ENCODE data around the gene RTN1. TPM values are rescaled to one million over a fixed set of nuclear protein-coding genes. Genes with fewer than 3 reads are reported as not detected.

RTN1 gene
- total RNA-seq, 6 donors from 2014 or later = 6.3 to 15.6 (median 10.7) TPM

DNA sequence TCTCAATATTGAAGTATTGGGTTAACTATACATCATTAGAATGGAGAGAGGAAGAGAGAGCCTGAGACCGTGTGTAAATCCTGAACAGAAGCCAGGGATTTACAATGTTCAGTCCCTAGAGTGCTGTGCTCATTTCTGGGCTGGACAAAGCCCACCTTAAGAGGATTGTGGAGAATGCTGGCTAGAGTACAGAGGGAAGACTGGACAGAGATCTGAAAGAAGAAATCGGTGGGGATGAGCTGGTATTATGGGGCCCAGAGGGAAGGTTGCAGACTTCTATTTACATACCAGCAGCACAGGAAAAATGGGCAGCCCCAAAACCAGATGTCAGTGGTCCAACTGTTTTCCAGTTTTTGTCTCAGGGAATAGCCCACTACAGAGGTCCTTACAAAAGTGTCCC, 42.3 kb downstream of the RTN1 start:
- ATAC-seq (ENCODE audit: low FRiP score in 2 of 2) (no peak), DNase-seq (no peak)
- no peaks in the 10 kb centered on the region for H3K4me1 ChIP-seq
- no peaks in the 10 kb centered on the region for H3K36me3 ChIP-seq
- H3K4me3 ChIP-seq = no peak overlapping the region
- TF ChIP-seq, protein P1, sequence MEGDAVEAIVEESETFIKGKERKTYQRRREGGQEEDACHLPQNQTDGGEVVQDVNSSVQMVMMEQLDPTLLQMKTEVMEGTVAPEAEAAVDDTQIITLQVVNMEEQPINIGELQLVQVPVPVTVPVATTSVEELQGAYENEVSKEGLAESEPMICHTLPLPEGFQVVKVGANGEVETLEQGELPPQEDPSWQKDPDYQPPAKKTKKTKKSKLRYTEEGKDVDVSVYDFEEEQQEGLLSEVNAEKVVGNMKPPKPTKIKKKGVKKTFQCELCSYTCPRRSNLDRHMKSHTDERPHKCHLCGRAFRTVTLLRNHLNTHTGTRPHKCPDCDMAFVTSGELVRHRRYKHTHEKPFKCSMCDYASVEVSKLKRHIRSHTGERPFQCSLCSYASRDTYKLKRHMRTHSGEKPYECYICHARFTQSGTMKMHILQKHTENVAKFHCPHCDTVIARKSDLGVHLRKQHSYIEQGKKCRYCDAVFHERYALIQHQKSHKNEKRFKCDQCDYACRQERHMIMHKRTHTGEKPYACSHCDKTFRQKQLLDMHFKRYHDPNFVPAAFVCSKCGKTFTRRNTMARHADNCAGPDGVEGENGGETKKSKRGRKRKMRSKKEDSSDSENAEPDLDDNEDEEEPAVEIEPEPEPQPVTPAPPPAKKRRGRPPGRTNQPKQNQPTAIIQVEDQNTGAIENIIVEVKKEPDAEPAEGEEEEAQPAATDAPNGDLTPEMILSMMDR (IDR thresholded peaks at IDR 0.05) = no peak
- TF ChIP-seq EP300 (IDR thresholded peaks at IDR 0.05) = no peak
- no peak for TF ChIP-seq POLR2AphosphoS5 (IDR thresholded peaks at IDR 0.05)
- no peak for TF ChIP-seq POLR2A (IDR thresholded peaks at IDR 0.05)
- H3K9me3 ChIP-seq = no peaks in the 10 kb centered on the region
- H3K27me3 ChIP-seq = no peaks in the 10 kb centered on the region
- no peak overlapping the region for H3K27ac ChIP-seq
- 59 to 66% methylated on average over 2 of the region's 2 CpGs for WGBS, 2 donors

DNA sequence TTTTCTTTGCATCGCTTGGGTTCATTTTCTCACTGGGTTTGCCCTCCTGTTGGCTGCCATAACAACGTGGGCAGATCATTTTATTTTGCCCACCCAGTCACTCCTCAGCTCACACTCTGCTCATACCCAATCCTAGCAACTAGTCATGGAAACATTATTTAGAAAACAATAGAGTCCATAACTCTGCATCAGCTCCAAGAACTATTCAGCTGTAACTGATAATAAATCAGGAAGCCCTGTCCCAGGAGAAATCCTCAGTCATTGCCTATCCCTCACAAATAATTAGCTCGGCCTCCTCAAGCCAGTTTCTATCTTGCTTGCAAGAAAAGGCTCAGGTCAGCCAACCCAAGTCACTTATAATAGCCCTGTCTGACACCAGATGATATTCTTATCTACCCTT, 43.2 kb downstream of the RTN1 start:
- Histone ChIP-seq H3K4me1 (no peaks in the 10 kb centered on the region), H3K36me3 (no peaks in the 10 kb centered on the region), H3K27ac (no peak overlapping the region), H3K4me3 (no peak overlapping the region), H3K27me3 (no peaks in the 10 kb centered on the region), H3K9me3 (no peaks in the 10 kb centered on the region)
- no peak for DNase-seq
- 66 to 77% methylated on average over 3 of the region's 3 CpGs for WGBS, 2 donors
- ATAC-seq (ENCODE audit: low FRiP score in 2 of 2) = no peak
- TF ChIP-seq, protein P1 (IDR thresholded peaks at IDR 0.05) = no peak
- TF ChIP-seq EP300 (IDR thresholded peaks at IDR 0.05) = no peak
- TF ChIP-seq POLR2AphosphoS5 (IDR thresholded peaks at IDR 0.05) = no peak
- TF ChIP-seq POLR2A (IDR thresholded peaks at IDR 0.05) = no peak

GRCh38 chr14:59826150-59826549, 44.4 kb downstream of the RTN1 start:
- Histone ChIP-seq H3K27me3 (no peaks in the 10 kb centered on the region), H3K27ac (no peak overlapping the region), H3K9me3 (no peaks in the 10 kb centered on the region), H3K36me3 (no peaks in the 10 kb centered on the region), H3K4me3 (no peak overlapping the region), H3K4me1 (no peaks in the 10 kb centered on the region)
- no peak for DNase-seq
- ATAC-seq (ENCODE audit: low FRiP score in 2 of 2) = no peak
- TF ChIP-seq POLR2A (IDR thresholded peaks at IDR 0.05) (no peak), EP300 (IDR thresholded peaks at IDR 0.05) (no peak), POLR2AphosphoS5 (IDR thresholded peaks at IDR 0.05) (no peak)
- TF ChIP-seq, protein P1 (IDR thresholded peaks at IDR 0.05) = no peak

- no peak overlapping the region for H3K4me3 ChIP-seq
- H3K4me1 ChIP-seq = no peaks in the 10 kb centered on the region
- 67 to 81% methylated on average over 1 of the region's 1 CpG for WGBS, 2 donors
- DNase-seq (no peak), ATAC-seq (ENCODE audit: low FRiP score in 2 of 2) (no peak)
- no peak overlapping the region for H3K27ac ChIP-seq
- H3K9me3 ChIP-seq = peaks cover 0 to 6% (median 0%) of the 10 kb centered on the region in 4 donors
- H3K36me3 ChIP-seq = no peaks in the 10 kb centered on the region
- TF ChIP-seq, protein P1 (IDR thresholded peaks at IDR 0.05) = no peak
- H3K27me3 ChIP-seq = no peaks in the 10 kb centered on the region
Measured at GRCh38 chr14:59823179-59823578, 47.4 kb downstream of the RTN1 start.

GRCh38 chr14:59819446-59820088, 51.0 kb downstream of the RTN1 start:
- H3K27ac ChIP-seq = no peak overlapping the region
- TF ChIP-seq, protein P1 (IDR thresholded peaks at IDR 0.05) = no peak
- TF ChIP-seq EP300 (IDR thresholded peaks at IDR 0.05) = no peak
- no peak for TF ChIP-seq POLR2A (IDR thresholded peaks at IDR 0.05)
- TF ChIP-seq POLR2AphosphoS5 (IDR thresholded peaks at IDR 0.05) = no peak
- H3K36me3 ChIP-seq = no peaks in the 10 kb centered on the region
- peaks cover 0 to 6% (median 0%) of the 10 kb centered on the region in 4 donors for H3K9me3 ChIP-seq
- no peak for ATAC-seq (ENCODE audit: low FRiP score in 2 of 2)
- peak in 1 of 2 donors; percentile 82 for DNase-seq
- H3K4me3 ChIP-seq = no peak overlapping the region
- H3K4me1 ChIP-seq = no peaks in the 10 kb centered on the region
- H3K27me3 ChIP-seq = no peaks in the 10 kb centered on the region
- 97 to 98% methylated on average over 20 to 38 of the region's 38 CpGs for WGBS, 2 donors

All from upper lobe of left lung (tissue), 6 donors.